Left kidney (tissue), 1 donor: Measurements from ENCODE around the gene ALX4. TPM values are rescaled to one million over a fixed set of nuclear protein-coding genes. Genes with fewer than 3 reads are reported as not detected.

Experiments used
- polyA plus RNA-seq: library from polyadenylated mRNA; unstranded; fragments of 120-200 nt; gene quantifications from one replicate; pipeline ENCODE4 v1.2.1, GENCODE V29; 2013; ENCODE audit not compliant: insufficient read length

Gene ALX4
- polyA plus RNA-seq, 1 donor, result 0.20 TPM

Other genes with a start within 250 kb of the ALX4 start
- gene ACCS, start 243.9 kb downstream of the ALX4 start, polyA plus RNA-seq, result 48.0 TPM
- 71.2 TPM for gene EXT2, start 214.5 kb downstream of the ALX4 start, polyA plus RNA-seq